Measurements from ENCODE around the gene MUC13. TPM values are rescaled to one million over a fixed set of nuclear protein-coding genes. Genes with fewer than 3 reads are reported as not detected.

The MUC13 gene
- total and polyA plus RNA-seq, 7 donors, result 1.4 to 440 (median 119) TPM; not detected in 3

- 33 to 67% methylated on average over 5 of the region's 5 CpGs for WGBS, 2 donors
- Histone ChIP-seq H3K27ac (no peak overlapping the region), H3K4me1 (no peaks in the 10 kb centered on the region), H3K4me3 (no peak overlapping the region), H3K27me3 (no peaks in the 10 kb centered on the region), H3K9me3 (no peaks in the 10 kb centered on the region), H3K36me3 (no peaks in the 10 kb centered on the region)
- intact Hi-C loops (cut with DNase I), result no loop called here
- TF ChIP-seq POLR2A (IDR thresholded peaks at IDR 0.05) (no peak), POLR2AphosphoS5 (IDR thresholded peaks at IDR 0.05) (no peak), CTCF (IDR thresholded peaks at IDR 0.05) (no peak), EP300 (IDR thresholded peaks at IDR 0.05) (no peak)
- no peak for DNase-seq
Observed at GRCh38 chr3:124952282-124952855, 17.8 kb upstream of the MUC13 start.

- no peaks in the 10 kb centered on the region for H3K9me3 ChIP-seq
- WGBS, 2 donors, result 22 to 68% methylated on average over 8 of the region's 8 CpGs
- H3K4me3 ChIP-seq, result no peak overlapping the region
- intact Hi-C loops (cut with DNase I), result no loop called here
- no peak for DNase-seq
- no peak overlapping the region for H3K27ac ChIP-seq
- no peaks in the 10 kb centered on the region for H3K4me1 ChIP-seq
- H3K27me3 ChIP-seq, result no peaks in the 10 kb centered on the region
- H3K36me3 ChIP-seq, result no peaks in the 10 kb centered on the region
- no peak for TF ChIP-seq EP300 (IDR thresholded peaks at IDR 0.05)
Observed at GRCh38 chr3:124951511-124952281, 17.1 kb upstream of the MUC13 start.

- Histone ChIP-seq H3K9me3 (no peaks in the 10 kb centered on the region), H3K27ac (no peak overlapping the region), H3K36me3 (no peaks in the 10 kb centered on the region), H3K4me3 (no peak overlapping the region), H3K27me3 (no peaks in the 10 kb centered on the region), H3K4me1 (no peaks in the 10 kb centered on the region)
- DNase-seq, result no peak
- TF ChIP-seq POLR2A (IDR thresholded peaks at IDR 0.05) (no peak), EP300 (IDR thresholded peaks at IDR 0.05) (no peak), CTCF (IDR thresholded peaks at IDR 0.05) (no peak), POLR2AphosphoS5 (IDR thresholded peaks at IDR 0.05) (no peak)
- intact Hi-C loops (cut with DNase I), result no loop called here
- 82 to 86% methylated on average over 3 of the region's 3 CpGs for WGBS, 2 donors
Observed at GRCh38 chr3:124950026-124950425, 15.5 kb upstream of the MUC13 start.

- Histone ChIP-seq H3K4me3 (no peak overlapping the region), H3K9me3 (no peaks in the 10 kb centered on the region), H3K36me3 (no peaks in the 10 kb centered on the region), H3K27me3 (no peaks in the 10 kb centered on the region), H3K4me1 (no peaks in the 10 kb centered on the region), H3K27ac (no peak overlapping the region)
- intact Hi-C loops (cut with DNase I), result no loop called here
- DNase-seq, result no peak
- WGBS, 2 donors, result 91 to 92% methylated on average over 2 of the region's 2 CpGs
- no peak for TF ChIP-seq EP300 (IDR thresholded peaks at IDR 0.05)
- no peak for TF ChIP-seq POLR2A (IDR thresholded peaks at IDR 0.05)
- no peak for TF ChIP-seq POLR2AphosphoS5 (IDR thresholded peaks at IDR 0.05)
Observed at GRCh38 chr3:124942613-124943012, 8.1 kb upstream of the MUC13 start.

GRCh38 chr3:124941771-124942170, 7.2 kb upstream of the MUC13 start:
- intact Hi-C loops (cut with DNase I), result no loop called here
- DNase-seq, result no peak
- no peaks in the 10 kb centered on the region for H3K4me1 ChIP-seq
- H3K9me3 ChIP-seq, result no peaks in the 10 kb centered on the region
- H3K36me3 ChIP-seq, result no peaks in the 10 kb centered on the region
- no peaks in the 10 kb centered on the region for H3K27me3 ChIP-seq
- no peak overlapping the region for H3K27ac ChIP-seq
- TF ChIP-seq CTCF (IDR thresholded peaks at IDR 0.05) (no peak), EP300 (IDR thresholded peaks at IDR 0.05) (no peak), POLR2AphosphoS5 (IDR thresholded peaks at IDR 0.05) (no peak), POLR2A (IDR thresholded peaks at IDR 0.05) (no peak)
- H3K4me3 ChIP-seq, result no peak overlapping the region
- WGBS, 2 donors, result 69 to 89% methylated on average over 12 of the region's 12 CpGs
